ENCODE data around the gene PLEKHM1. TPM values are rescaled to one million over a fixed set of nuclear protein-coding genes. Genes with fewer than 3 reads are reported as not detected.
"Not testable (repeated sequence)": the region's sequence is repeated elsewhere in the genome, so short reads cannot be mapped to it uniquely, and the experiment has no call there.

The PLEKHM1 gene
- total and polyA plus RNA-seq, 4 donors: 11.6 to 30.0 (median 16.8) TPM

GRCh38 chr17:45451131-45451530, 39.4 kb downstream of the PLEKHM1 start:
- H3K27ac ChIP-seq (ENCODE audit: low read depth, low read length): no peak overlapping the region
- DNase-seq (ENCODE audit: low read depth in 4 of 6, low spot score in 6 of 6): no peak
- H3K4me3 ChIP-seq (ENCODE audit: low read depth, low read length): no peak overlapping the region
- no peaks in the 10 kb centered on the region for H3K27me3 ChIP-seq (ENCODE audit: control insufficient read depth, insufficient read depth, low read length)
- WGBS (ENCODE audit: insufficient coverage): 78% methylated on average over 7 of the region's 8 CpGs
- peaks cover 31% of the 10 kb centered on the region for H3K36me3 ChIP-seq (ENCODE audit: control insufficient read depth, insufficient read depth, low read length)
- H3K4me1 ChIP-seq (ENCODE audit: control insufficient read depth, insufficient read depth, low read length): no peaks in the 10 kb centered on the region
- no peaks in the 10 kb centered on the region for H3K9me3 ChIP-seq (ENCODE audit: control insufficient read depth, insufficient read depth, low read length)

GRCh38 chr17:45449708-45450329, 40.7 kb downstream of the PLEKHM1 start:
- H3K36me3 ChIP-seq (ENCODE audit: control insufficient read depth, insufficient read depth, low read length): peaks cover 37% of the 10 kb centered on the region
- not testable (repeated sequence) for H3K4me1 ChIP-seq (ENCODE audit: control insufficient read depth, insufficient read depth, low read length); H3K27ac ChIP-seq (ENCODE audit: low read depth, low read length); H3K4me3 ChIP-seq (ENCODE audit: low read depth, low read length); H3K27me3 ChIP-seq (ENCODE audit: control insufficient read depth, insufficient read depth, low read length); DNase-seq (ENCODE audit: low read depth in 4 of 6, low spot score in 6 of 6); H3K9me3 ChIP-seq (ENCODE audit: control insufficient read depth, insufficient read depth, low read length)
- WGBS (ENCODE audit: insufficient coverage): 100% methylated on average over 1 of the region's 1 CpG

GRCh38 chr17:45449260-45449659, 41.3 kb downstream of the PLEKHM1 start:
- peaks cover 39% of the 10 kb centered on the region for H3K36me3 ChIP-seq (ENCODE audit: control insufficient read depth, insufficient read depth, low read length)
- not testable (repeated sequence) for H3K4me3 ChIP-seq (ENCODE audit: low read depth, low read length); H3K27me3 ChIP-seq (ENCODE audit: control insufficient read depth, insufficient read depth, low read length); DNase-seq (ENCODE audit: low read depth in 4 of 6, low spot score in 6 of 6); H3K9me3 ChIP-seq (ENCODE audit: control insufficient read depth, insufficient read depth, low read length); H3K4me1 ChIP-seq (ENCODE audit: control insufficient read depth, insufficient read depth, low read length); H3K27ac ChIP-seq (ENCODE audit: low read depth, low read length)
- WGBS (ENCODE audit: insufficient coverage): 100% methylated on average over 1 of the region's 1 CpG

GRCh38 chr17:45448483-45448882, 42.0 kb downstream of the PLEKHM1 start:
- not testable (repeated sequence) for H3K4me3 ChIP-seq (ENCODE audit: low read depth, low read length); H3K9me3 ChIP-seq (ENCODE audit: control insufficient read depth, insufficient read depth, low read length); H3K4me1 ChIP-seq (ENCODE audit: control insufficient read depth, insufficient read depth, low read length); H3K27me3 ChIP-seq (ENCODE audit: control insufficient read depth, insufficient read depth, low read length); H3K27ac ChIP-seq (ENCODE audit: low read depth, low read length); DNase-seq (ENCODE audit: low read depth in 4 of 6, low spot score in 6 of 6)
- WGBS (ENCODE audit: insufficient coverage): no CpG with 5 or more reads among the region's 1 CpG
- peaks cover 37% of the 10 kb centered on the region for H3K36me3 ChIP-seq (ENCODE audit: control insufficient read depth, insufficient read depth, low read length)

GRCh38 chr17:45448066-45448465, 42.5 kb downstream of the PLEKHM1 start:
- H3K36me3 ChIP-seq (ENCODE audit: control insufficient read depth, insufficient read depth, low read length): peaks cover 34% of the 10 kb centered on the region
- H3K27me3 ChIP-seq (ENCODE audit: control insufficient read depth, insufficient read depth, low read length); H3K4me1 ChIP-seq (ENCODE audit: control insufficient read depth, insufficient read depth, low read length); H3K9me3 ChIP-seq (ENCODE audit: control insufficient read depth, insufficient read depth, low read length); DNase-seq (ENCODE audit: low read depth in 4 of 6, low spot score in 6 of 6); H3K27ac ChIP-seq (ENCODE audit: low read depth, low read length); H3K4me3 ChIP-seq (ENCODE audit: low read depth, low read length): not testable (repeated sequence)
- 71% methylated on average over 1 of the region's 7 CpGs for WGBS (ENCODE audit: insufficient coverage)

- WGBS (ENCODE audit: insufficient coverage): no CpG with 5 or more reads among the region's 14 CpGs
- not testable (repeated sequence) for H3K27me3 ChIP-seq (ENCODE audit: control insufficient read depth, insufficient read depth, low read length); H3K27ac ChIP-seq (ENCODE audit: low read depth, low read length); H3K4me3 ChIP-seq (ENCODE audit: low read depth, low read length); DNase-seq (ENCODE audit: low read depth in 4 of 6, low spot score in 6 of 6); H3K4me1 ChIP-seq (ENCODE audit: control insufficient read depth, insufficient read depth, low read length); H3K9me3 ChIP-seq (ENCODE audit: control insufficient read depth, insufficient read depth, low read length)
- H3K36me3 ChIP-seq (ENCODE audit: control insufficient read depth, insufficient read depth, low read length): peaks cover 31% of the 10 kb centered on the region
These were observed 42.9 kb downstream of the PLEKHM1 start for GRCh38 chr17:45447650-45448049.

GRCh38 chr17:45446872-45447625, 43.5 kb downstream of the PLEKHM1 start:
- not testable (repeated sequence) for H3K9me3 ChIP-seq (ENCODE audit: control insufficient read depth, insufficient read depth, low read length); H3K27me3 ChIP-seq (ENCODE audit: control insufficient read depth, insufficient read depth, low read length); H3K27ac ChIP-seq (ENCODE audit: low read depth, low read length); H3K4me1 ChIP-seq (ENCODE audit: control insufficient read depth, insufficient read depth, low read length); DNase-seq (ENCODE audit: low read depth in 4 of 6, low spot score in 6 of 6); H3K4me3 ChIP-seq (ENCODE audit: low read depth, low read length)
- peaks cover 31% of the 10 kb centered on the region for H3K36me3 ChIP-seq (ENCODE audit: control insufficient read depth, insufficient read depth, low read length)
- 69% methylated on average over 5 of the region's 8 CpGs for WGBS (ENCODE audit: insufficient coverage)

- not testable (repeated sequence) for H3K27me3 ChIP-seq (ENCODE audit: control insufficient read depth, insufficient read depth, low read length); H3K27ac ChIP-seq (ENCODE audit: low read depth, low read length)
These were observed 44.4 kb downstream of the PLEKHM1 start for GRCh38 chr17:45445901-45446743.

GRCh38 chr17:45444856-45445820, 45.4 kb downstream of the PLEKHM1 start:
- WGBS (ENCODE audit: insufficient coverage): over 99% methylated on average over 11 of the region's 21 CpGs
- not testable (repeated sequence) for H3K4me1 ChIP-seq (ENCODE audit: control insufficient read depth, insufficient read depth, low read length); H3K9me3 ChIP-seq (ENCODE audit: control insufficient read depth, insufficient read depth, low read length); H3K27me3 ChIP-seq (ENCODE audit: control insufficient read depth, insufficient read depth, low read length); DNase-seq (ENCODE audit: low read depth in 4 of 6, low spot score in 6 of 6); H3K4me3 ChIP-seq (ENCODE audit: low read depth, low read length); H3K27ac ChIP-seq (ENCODE audit: low read depth, low read length)
- H3K36me3 ChIP-seq (ENCODE audit: control insufficient read depth, insufficient read depth, low read length): peaks cover 40% of the 10 kb centered on the region

More at GRCh38 chr17:45445901-45446743, 44.4 kb downstream of the PLEKHM1 start:
- not testable (repeated sequence) for DNase-seq (ENCODE audit: low read depth in 4 of 6, low spot score in 6 of 6); H3K9me3 ChIP-seq (ENCODE audit: control insufficient read depth, insufficient read depth, low read length); H3K4me3 ChIP-seq (ENCODE audit: low read depth, low read length); H3K4me1 ChIP-seq (ENCODE audit: control insufficient read depth, insufficient read depth, low read length)
- 85% methylated on average over 5 of the region's 16 CpGs for WGBS (ENCODE audit: insufficient coverage)
- peaks cover 38% of the 10 kb centered on the region for H3K36me3 ChIP-seq (ENCODE audit: control insufficient read depth, insufficient read depth, low read length)
